CD4-positive, alpha-beta T cell treated with Interleukin-6 for 4 hours (primary cell): ENCODE measurements around the gene MMP24.
"Not testable (repeated sequence)": the region's sequence is repeated elsewhere in the genome, so short reads cannot be mapped to it uniquely, and the experiment has no call there.

Experiments used
- DNase-seq: peaks from one replicate; pipeline ENCODE4 v3.0.0-alpha.2; 2020; ENCODE audit warnings: mixed read lengths

MMP24 gene

DNA sequence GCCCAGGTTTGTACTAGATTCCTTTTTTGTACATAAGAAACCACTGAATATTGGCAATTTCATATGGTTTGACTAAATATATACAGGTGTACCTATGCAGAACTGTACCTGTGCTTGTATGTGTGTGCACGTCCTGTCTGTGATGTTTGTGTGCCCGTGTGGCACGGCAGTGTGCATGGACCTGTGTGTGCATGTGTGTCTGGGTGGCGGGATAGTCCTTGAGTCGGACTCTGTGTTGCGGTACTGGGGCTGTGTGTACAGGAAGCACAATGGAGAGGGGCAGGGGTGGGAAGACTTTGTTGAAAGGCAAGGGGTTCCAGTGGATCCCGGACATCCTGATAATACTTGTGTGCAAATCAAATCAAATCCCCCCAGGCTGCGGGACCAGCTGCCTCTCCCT is 69.2 kb downstream of the MMP24 start:
- DNase-seq = no peak

DNA sequence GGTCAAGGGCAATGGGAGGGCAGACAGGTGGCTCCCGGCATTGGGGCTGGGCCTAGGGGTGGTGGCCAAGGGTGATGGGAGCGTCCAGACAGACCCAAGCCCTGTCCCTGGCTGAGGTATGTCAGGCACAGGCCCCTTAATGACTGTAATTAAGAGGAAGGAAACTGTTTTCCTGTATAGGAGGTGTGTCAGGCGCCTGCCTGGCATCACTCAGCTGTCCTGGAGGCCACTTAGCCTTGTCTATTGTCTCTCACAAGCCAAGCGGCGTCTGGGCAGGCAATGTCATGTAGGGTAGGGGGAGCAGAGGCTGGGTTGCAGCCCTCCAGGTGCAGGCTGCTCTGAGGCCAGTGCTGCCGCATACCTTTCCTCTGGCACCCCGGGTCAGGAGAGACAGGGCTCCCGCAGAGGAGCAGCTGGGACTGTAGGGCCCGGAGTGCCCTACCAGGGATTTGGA is 69.6 kb downstream of the MMP24 start:
- no peak for DNase-seq

DNA sequence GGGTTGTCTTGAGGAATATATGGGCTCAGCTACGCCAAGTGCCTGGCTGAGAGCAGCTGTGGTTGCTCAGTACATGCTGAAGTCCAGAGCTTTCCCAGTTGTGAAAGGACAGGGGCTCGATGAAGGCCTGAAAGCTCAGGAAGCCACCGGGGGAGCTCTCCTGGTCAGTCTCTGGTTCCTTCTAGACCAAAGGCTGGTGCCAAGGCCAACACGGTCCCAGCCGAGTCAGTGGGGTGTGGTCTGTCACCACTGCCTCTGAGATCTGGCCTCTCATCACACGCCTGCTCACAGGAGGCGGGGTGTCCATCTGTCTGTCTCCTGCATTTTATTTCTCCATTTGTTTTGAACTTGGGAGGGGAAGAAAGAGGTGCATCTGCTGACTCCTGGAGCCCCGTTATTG is 70.7 kb downstream of the MMP24 start:
- DNase-seq = no peak

DNA sequence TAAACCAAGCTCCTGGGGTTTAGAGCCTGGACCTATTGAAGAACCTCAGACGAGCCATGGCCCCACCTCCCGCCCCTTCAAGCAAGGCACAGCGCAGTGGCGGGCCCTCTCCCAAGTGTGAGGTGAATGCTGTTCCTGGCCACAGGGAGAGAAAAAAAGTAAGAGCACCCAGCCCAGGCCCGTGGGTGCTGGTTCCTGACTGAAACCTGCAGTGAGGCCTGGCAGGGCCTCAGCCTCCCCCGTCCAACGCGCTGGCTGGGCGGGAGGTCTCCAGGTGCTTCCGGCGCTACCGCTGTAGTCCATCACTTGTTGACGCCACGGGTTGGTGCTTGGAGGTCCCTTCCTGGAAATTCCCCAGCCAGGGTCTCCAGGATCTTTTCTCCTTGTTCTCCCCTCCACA is 71.2 kb downstream of the MMP24 start:
- no peak for DNase-seq

DNA sequence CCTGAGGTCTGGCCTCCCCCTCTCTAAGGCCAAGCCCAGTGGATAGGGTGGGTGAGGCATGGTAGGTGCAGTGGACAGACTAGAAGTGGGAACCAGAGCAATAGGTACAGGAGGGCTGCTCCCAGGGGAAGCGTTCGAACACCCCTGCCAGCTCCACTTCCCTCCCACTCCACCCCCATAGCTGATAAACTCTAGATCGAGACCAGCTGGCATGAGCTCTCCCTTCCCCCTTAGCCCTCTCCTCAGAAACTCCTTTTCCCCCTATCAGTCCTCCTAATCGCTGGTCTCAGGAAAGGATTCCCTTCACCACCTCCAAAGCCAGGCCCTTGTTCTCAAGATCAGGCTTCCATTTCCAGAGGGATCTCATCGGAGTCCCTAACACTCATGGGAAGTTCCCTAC is 71.8 kb downstream of the MMP24 start:
- DNase-seq = no peak

DNA sequence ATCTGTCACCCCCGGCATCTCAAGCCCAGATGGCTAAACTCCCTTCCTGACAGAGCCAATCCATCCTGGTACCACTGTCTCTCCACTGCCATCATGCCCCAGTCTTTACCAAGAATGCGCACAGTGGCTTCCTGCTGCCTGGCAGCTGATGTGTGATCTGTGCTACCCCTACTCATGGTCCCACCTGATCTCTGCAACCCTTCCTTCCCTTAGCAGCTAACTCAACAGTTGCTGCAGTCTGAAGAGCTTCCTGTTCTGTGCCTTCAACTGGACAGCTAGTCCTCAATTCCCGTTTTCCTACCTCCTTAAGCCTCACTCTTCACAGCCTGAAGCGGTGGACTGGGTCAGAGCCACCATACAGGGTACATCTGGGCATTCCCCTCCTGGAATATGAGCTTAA is 73.3 kb downstream of the MMP24 start:
- DNase-seq = no peak

DNA sequence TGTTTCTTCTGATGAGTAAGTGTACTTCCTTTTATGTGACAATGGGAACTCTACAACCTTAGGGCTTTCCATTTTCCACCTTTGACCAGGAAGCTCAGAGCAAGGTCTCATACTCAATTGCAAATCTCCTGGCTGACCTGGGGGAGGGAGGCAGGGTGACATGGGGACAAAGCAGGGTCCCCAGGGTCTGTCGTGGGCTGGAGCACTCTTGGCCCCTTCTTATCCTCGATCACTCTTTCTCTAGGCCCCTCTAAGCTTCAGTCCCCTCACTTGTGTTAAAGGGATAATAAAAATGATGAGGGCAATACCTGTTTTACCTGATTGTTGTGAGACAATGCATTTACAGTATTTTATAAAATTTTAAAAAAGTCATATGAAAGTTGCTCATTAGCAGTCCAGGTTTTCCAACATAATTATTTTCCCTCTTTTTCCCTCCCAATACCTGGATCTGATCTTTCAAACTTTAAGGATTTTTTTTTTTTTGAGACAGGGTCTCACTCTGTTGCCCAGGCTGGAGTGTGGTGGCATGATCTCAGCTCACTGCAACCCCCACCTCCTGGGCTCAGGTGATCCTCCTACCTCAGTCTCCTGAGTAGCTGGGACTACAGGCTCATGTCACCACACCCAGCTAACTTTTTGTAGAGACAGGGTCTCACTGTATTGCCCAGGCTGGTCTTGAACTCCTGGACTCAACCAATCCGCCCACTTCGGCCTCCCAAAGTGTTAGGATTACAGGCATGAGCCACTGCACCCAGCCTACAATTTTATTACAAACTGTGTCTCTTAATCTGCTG is 74.2 kb downstream of the MMP24 start:
- no peak for DNase-seq

DNA sequence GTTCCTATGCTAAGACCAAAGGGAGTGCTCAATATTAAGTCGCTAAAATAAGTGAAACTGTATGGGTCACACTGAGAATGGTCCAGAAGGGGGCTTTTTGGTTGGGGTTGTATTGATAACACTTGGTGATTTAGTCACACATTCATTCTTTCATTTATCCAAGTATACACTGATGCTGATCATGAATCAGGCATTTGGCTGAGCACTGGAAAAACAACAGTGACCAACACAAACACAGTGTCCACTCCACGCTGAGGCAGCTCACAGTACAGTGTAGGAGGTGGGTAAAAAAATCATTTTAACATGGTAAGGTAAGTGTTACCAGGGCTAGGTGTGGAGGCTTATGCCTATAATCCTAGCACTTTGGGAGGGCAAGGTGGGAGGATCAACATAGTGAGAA is 74.9 kb downstream of the MMP24 start:
- DNase-seq = no peak

DNA sequence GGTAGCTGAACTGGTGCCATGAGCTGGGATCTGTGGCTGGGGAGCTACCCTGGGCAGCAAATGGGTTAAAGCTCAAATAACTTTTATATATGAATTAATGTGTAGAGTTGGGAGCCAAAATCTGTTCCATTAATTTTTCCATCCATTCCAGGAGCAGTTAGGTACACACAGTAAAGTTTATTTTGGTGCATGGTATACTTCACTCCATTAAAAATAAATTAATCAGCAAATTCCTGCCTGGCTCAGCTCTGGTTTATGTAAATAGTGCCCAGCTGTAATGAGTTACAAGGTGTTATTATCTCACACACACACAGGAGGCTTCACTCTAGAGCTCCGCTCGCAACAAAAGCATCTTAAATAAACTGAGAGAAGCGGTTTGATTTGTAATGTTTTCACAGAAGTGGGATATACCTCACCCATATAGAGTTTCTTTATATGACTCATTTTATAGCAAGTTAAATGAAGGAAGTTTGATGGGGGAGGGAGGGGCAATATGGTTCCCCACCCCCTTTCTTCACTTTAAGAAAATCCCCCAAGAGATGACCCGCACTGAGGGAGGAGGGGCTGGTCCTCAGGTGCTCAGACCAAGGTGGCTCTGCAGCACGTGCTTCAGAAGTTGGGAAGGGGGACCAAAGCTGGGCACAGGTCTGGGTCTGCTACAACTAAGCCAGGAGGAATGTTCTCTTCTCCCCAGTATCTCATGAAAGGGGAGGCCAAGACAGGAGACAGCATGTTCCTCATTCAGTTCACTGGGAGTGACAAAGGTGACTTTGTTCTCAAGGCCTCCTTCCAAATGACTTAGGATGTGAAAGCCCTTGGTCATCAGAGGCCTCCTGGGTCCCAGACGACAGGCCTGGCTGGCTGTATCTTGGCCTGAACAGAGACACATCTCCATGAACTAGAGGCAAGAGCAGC is 76.2 kb downstream of the MMP24 start:
- no peak for DNase-seq

DNA sequence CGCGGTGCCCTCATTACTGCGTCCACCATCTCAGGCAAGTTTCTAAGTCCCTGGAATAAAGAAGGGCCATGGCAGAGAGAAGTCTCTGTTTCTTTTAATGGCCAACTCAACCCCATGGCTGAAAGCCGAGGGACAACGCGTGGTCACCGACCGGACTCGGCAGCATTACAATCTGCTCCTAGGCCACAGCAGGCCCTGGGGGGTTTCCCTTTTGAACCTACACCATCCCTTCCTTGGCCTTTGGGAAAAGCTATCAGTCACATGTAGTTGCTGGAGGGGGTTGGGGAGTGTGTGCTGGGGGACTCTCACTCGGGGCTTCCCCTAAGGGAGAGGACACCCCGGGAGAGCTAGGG is 76.9 kb downstream of the MMP24 start:
- no peak for DNase-seq

DNA sequence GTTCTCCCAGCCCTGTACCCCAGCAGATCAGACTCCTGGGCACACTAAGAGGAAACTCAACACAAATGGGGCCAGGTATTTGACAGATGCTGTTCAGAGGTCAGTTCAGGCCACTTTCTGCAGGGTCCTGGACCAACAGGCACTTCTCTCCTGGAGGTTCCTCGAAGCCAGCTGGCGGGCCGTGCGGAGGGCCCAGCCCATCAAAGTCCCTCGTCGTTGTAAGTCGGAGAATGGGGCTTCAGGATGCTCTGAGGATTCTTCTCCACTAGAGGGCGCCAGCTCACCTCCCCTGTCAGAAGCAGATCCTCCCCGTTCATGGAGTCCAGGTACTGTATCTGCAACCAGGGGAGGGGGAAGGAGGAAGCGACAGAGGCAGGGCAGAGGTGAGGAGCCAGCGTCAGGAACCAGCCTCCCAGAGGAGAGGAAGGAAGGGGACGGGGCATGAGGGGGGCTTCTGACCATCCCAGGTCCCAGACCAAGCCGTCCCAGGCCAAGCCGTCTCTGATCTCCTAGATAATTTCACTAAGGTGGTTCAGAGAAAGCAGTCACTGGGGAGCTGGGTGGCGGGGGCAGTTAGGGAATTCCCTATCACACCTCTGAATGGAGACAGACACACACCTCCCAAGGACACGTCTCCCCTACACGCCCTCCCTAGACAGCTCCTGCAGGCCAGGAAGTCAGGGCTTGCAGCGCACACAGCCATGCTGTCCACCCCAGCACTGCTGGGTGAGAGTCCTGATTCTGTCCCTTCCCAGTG is 77.4 kb downstream of the MMP24 start:
- DNase-seq = peak; percentile 86

DNA sequence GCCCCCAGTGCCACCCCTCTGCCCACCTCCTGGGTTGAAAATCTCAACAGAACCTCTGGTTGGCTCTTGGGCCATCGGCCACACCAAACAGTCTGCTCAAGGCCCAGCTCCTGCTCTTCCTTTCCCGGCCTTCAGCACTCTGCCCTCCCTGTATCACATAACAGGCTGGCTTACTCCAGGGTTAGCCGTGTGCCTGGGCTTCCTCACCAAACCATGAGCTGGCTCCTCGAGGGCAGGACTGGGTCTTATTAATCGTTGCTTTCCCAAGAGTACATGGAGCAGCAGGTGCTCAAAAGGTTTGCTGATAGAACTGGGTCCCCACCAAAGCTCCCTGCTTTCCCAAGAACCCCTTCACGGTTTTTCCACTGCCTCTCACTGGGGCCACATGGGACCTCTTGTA is 78.5 kb downstream of the MMP24 start:
- DNase-seq = no peak

DNA sequence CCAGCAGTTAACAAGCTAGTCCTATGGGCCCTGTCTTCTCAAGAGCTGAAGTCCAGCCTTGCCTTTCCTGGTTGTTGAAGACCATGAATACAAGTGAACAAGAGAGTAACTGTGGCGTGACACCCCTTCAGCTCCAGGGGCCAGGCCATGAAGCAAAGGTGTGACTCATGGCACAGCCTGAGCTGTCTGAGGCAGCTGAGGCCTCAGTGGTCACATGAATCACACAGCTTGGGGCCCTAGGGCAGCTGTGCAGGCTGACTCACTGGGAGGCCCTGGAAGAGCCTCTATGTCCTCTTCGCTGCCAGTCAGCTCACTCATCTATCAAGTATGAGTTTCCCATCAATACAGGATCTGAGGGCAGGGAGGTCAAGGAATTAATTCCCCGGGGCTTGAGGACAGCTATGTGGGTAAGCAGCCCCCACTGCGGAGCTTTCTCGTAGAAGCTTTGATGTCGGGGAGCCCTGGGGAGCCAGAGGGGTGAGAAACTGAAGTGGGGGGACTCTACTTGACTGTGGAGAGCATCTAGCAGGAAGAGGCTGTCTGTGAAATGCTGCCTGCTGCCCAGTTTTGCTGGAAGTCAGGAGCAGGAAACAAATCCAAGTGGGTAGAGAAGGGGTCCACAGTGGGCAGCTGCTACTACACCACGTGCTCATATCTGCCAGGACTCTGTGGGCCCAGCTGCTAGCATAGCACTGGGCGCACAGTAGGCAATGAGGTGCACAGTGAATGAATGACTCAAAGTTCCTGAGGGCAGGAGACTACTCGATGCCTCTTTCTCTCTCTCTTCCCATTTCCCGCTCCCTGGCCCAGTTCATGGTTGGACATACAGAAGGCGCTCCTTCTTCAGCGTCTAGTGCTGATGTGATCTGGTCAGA is 79.4 kb downstream of the MMP24 start:
- peak; percentile 37 for DNase-seq

DNA sequence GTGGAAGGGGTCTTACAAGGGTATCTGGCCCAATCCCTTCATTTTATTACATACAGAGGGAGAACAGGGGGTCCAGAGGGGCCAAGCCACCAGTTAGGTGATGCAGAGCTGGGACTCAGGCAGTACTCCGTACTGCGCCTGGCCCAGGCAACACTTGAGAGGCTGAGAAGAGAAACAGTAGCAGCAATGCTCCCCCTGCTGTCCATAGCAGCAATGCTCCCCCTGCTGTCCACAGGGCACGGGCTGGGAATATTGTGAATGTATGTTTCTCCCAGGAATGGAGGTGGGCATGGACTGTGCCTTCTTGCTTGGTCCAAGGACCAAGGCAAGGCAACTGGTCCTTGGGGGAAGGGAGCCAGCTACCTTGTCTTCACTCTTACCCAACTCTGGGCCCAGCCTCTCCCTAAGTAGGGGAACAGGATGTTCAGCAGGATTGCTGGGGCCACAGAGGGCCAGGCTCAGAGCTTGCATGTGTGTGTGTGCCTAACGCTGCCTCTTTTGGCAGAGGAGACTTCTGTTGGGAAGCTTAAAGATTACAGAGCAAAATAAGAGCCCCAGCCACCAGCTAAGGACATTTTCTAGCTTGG is 80.5 kb downstream of the MMP24 start:
- DNase-seq = peak; percentile 41

DNA sequence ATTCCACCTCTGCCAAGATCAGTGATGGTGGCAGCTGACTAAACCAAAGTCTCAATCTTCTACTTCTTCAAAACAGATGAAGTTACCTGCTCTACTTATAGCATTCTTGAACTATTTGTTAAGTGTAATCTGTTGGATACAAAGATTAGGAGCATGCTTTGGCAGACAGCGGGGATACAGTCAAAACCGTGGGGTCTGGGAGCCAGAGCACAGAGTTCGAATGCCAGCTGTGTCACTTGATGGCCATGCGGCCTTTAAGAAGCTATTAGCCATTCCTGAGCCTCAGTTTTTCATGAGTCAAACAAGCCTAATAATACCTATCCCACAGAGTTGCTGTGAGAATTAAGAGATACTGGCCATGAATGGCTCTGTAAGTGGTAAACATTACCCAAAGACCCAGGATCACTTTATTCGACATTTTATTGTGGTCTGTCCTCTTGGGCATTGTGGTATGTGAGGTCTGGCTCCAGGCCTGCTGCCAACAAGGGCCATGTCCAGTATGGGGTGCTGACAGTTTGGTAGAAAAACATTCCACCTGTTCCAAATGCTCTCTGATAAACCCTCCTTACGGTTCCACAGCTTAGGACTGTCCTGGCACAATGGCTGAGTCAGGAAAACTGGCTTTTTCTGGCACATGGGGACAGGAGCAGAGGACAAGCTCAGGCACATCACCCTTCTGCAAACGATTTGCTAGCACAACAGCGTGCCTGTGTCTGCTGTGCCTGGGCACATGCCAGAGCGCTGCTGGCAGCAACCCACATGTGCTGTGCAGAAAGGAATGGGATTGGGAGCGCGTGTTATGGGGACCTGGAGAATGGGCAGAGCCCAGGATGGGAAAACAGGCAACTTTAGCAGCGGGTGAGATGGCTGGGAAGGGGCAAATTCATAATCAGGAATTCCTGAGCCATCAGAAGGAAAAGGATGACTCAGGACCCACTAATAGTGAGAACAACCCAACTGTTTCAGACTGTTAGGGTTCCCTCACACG is 81.5 kb downstream of the MMP24 start:
- DNase-seq = no peak

DNA sequence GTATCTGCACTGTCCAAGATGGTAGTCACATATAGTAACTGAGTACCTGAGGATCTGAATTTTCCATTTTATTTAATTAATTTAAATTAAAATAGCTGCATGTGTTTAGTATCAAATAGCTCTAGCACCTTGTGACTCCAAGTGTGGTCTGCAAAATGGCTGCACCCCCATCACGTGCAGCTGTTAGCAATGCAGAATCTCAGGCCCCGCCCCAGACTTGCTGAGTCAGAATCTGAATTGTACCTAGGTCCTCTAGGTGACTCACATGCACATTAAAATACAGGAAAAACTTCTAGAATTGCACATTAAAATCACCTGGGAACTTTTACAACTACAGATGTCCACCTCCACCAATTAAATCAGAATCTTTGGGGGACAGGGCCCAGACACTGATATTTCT is 84.9 kb downstream of the MMP24 start:
- DNase-seq = peak; percentile 32

DNA sequence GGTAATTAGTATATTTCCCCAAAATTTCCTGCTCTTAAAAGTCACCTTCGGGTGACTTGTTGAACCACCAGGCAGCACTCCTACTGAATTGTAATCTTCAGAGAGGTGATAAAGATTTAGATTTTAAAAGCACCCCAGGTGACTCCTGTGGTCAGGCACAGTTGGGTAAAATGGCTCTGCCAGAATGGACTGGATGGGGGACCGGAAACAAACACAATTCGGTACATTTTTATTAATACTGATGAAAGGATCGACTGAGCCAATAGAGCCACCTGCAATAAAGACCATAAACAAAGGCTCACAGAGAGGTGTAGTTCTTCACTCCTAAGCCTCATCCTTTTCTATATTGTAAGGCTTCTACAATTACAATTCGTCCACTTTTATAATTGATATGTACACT is 85.3 kb downstream of the MMP24 start:
- DNase-seq = no peak

DNA sequence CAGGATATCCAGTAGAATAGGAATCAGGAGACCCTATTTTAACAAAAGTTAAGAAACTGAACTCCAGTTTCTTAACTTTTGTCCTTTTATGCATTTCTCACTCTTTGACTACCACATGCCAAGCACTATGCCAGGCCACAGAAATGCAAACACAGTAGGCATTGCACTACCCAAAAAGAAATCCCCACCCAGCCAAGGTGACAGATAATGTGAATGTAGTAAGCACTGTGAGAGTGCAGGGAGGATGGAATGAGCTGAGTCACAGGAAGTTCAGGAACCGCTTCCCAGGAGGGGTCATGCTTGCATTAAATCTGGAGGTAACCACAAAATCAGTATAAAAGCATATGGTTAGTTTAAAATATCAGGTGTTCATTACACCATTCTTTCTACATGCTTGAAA is 85.8 kb downstream of the MMP24 start:
- no peak for DNase-seq

DNA sequence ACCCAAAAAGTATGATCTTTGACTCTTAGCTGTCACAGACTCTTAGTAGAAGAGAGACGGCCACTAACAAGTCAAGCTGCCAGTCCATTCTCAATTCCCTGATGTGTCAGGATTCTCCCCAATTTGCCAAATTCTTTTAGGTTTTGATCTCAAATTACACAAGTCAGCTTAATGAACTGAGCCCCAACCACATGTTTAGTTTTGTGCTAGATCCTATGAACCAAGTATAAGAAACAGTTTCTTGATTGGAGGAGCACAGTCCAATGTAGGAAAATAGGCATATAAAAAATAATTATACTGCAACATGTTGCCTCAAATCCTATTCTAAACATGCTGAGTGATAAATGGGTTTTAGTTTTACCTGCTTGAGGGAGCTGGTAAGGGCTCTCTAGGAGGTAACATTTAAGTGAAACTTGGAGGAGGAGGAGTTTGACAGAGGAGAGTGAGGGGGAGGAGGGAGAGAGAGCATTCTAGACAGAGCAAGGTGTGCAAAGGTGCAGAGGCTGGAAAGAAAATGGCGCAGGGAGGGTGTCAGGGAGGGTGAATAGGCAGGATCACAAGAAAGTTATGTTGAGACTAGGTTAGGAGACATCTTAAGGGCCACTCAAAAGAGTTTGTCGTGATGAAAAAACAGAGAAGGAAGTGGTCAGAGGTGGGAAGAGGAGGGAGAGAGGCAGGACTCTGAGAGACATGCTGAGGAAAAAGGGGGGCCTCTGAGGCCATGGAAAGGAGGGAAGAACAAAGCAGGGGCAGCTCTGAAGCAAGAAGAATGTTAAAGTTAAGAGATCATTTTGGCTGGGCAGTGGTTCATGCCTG is 88.5 kb downstream of the MMP24 start:
- DNase-seq = no peak

DNA sequence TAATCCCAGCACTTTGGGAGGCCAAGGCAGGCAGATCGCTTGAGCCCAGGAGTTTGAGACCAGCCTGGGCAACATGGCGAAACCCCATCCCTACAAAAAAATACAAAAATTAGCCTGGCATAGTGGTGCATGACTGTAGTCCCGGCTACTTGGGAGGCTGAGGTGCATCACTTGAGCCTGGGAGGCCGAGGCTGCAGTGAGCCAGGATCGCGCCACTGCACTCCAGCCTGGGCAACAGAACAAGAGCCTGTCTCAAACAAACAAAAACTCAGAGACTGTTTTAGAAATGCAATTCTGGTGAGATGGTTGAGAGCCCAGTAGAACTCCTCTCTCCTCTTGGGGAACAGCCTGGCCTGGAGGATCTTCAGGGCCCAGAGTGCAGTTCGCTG is 89.1 kb downstream of the MMP24 start:
- not testable (repeated sequence) for DNase-seq
